Activated CD4-positive, alpha-beta T cell treated with anti-CD3 and anti-CD28 coated beads, Interleukin-2, amount 50 U/mL, for 48 hours (primary cell): ENCODE results near the gene GSE1.

Experiments
- DNase-seq, 2 experiments: peaks; one replicate each; pipeline ENCODE4 v3.0.0-alpha.2; 2020

GSE1 gene

GRCh38 chr16:85662976-85663830 is 50.1 kb downstream of the GSE1 start:
- no peak for DNase-seq

GRCh38 chr16:85663891-85664321 is 50.8 kb downstream of the GSE1 start:
- DNase-seq: no peak

GRCh38 chr16:85664580-85665372 is 51.7 kb downstream of the GSE1 start:
- DNase-seq: no peak

- no peak for DNase-seq
Observed at GRCh38 chr16:85665373-85665740, 52.2 kb downstream of the GSE1 start.

GRCh38 chr16:85665929-85666328 is 52.8 kb downstream of the GSE1 start:
- DNase-seq: no peak

GRCh38 chr16:85667261-85667660 is 54.1 kb downstream of the GSE1 start:
- DNase-seq: no peak

GRCh38 chr16:85667841-85668413 is 54.8 kb downstream of the GSE1 start:
- no peak for DNase-seq

- DNase-seq: no peak
Observed at GRCh38 chr16:85668676-85669424, 55.7 kb downstream of the GSE1 start.

GRCh38 chr16:85670840-85671239 is 57.7 kb downstream of the GSE1 start:
- no peak for DNase-seq

GRCh38 chr16:85673529-85674417 is 60.7 kb downstream of the GSE1 start:
- no peak for DNase-seq

GRCh38 chr16:85674418-85674755 is 61.3 kb downstream of the GSE1 start:
- DNase-seq: no peak

GRCh38 chr16:85674828-85675227 is 61.7 kb downstream of the GSE1 start:
- DNase-seq: no peak

- DNase-seq: no peak
Observed at GRCh38 chr16:85675251-85675874, 62.2 kb downstream of the GSE1 start.

- no peak for DNase-seq
Observed at GRCh38 chr16:85676466-85676865, 63.3 kb downstream of the GSE1 start.

- DNase-seq: no peak
Observed at GRCh38 chr16:85677383-85677967, 64.4 kb downstream of the GSE1 start.

GRCh38 chr16:85678016-85678415 is 64.9 kb downstream of the GSE1 start:
- DNase-seq: no peak

- no peak for DNase-seq
Observed at GRCh38 chr16:85678821-85679220, 65.7 kb downstream of the GSE1 start.

- no peak for DNase-seq
Observed at GRCh38 chr16:85679870-85680269, 66.7 kb downstream of the GSE1 start.

GRCh38 chr16:85680352-85680944 is 67.3 kb downstream of the GSE1 start:
- DNase-seq: no peak

GRCh38 chr16:85681255-85681654 is 68.1 kb downstream of the GSE1 start:
- DNase-seq: no peak

- no peak for DNase-seq
Observed at GRCh38 chr16:85682516-85682915, 69.4 kb downstream of the GSE1 start.
